ENCODE data around the gene MAL. TPM values are rescaled to one million over a fixed set of nuclear protein-coding genes. Genes with fewer than 3 reads are reported as not detected.
A peak's percentile ranks its signal among the peaks of the same experiment; 100 is the strongest.

Gene MAL
- total and polyA plus RNA-seq, 2 of the 13 experiments (the other 11 are each of a cell fraction or from before 2014, with no cell fraction given) = not detected

DNA sequence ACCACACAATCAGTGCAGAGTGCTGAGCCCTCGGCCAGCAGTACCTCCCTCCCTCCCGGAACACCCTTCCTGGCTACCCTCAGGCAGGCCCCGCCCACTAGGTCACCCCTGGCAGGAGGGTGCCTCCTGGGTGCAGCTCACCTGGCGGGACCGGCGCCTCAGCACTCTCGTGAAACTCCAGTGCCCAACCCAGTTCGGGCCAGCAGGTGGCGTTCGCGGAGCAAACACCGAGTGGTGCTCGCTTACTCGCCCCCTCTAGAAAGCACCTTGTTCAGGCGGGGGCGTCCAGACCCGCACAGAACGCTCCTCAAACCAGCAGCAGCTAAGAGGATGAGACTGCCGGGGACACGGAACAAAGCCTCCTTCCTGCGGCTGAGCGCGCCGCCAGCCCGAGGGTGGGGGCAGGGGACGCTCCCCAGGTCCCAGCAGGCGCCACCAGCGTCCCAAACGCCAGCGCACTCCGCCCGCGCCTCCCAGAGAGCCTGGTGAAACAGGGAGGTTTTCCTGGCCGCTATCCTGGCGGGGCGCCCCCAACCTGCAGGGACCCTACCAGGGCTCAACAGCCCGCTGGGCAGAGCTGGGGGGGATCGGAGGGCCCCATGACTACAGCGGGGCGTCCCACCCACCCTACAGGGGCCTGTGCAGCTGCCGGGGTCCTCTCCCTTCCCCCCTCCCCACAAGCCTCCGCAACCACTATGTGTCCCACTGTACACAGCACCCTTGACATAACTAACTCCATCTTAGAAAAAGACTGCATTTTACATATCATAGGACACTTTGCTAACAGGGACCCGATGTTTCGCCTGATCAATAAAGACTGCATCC is 51.4 kb downstream of the MAL start (continued):
- TF ChIP-seq, protein P1, sequence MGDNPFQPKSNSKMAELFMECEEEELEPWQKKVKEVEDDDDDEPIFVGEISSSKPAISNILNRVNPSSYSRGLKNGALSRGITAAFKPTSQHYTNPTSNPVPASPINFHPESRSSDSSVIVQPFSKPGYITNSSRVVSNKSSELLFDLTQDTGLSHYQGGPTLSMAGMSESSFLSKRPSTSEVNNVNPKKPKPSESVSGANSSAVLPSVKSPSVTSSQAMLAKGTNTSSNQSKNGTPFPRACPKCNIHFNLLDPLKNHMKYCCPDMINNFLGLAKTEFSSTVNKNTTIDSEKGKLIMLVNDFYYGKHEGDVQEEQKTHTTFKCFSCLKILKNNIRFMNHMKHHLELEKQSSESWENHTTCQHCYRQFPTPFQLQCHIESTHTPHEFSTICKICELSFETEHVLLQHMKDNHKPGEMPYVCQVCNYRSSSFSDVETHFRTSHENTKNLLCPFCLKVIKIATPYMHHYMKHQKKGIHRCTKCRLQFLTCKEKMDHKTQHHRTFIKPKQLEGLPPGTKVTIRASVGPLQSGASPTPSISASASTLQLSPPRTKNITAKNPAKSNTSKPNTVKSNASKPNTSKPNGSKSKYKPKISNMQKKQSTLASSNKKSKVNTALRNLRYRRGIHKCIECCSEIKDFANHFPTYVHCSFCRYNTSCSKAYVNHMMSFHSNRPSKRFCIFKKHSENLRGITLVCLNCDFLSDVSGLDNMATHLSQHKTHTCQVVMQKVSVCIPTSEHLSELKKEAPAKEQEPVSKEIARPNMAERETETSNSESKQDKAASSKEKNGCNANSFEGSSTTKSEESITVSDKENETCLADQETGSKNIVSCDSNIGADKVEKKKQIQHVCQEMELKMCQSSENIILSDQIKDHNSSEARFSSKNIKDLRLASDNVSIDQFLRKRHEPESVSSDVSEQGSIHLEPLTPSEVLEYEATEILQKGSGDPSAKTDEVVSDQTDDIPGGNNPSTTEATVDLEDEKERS (CRISPR knock-in tag; IDR thresholded peaks at IDR 0.05) = peak; percentile 64
- TF ChIP-seq GMEB2 (CRISPR knock-in tag; IDR thresholded peaks at IDR 0.05; ENCODE audit: low read depth) (no peak), ZNF17 (CRISPR knock-in tag; IDR thresholded peaks at IDR 0.05) (no peak), SRSF1 (optimal IDR thresholded peaks at IDR 0.05; ENCODE audit: low read depth, low read length) (peak; percentile 88), ZC3H4 (CRISPR knock-in tag; IDR thresholded peaks at IDR 0.05; ENCODE audit: borderline replicate concordance) (no peak), ELF1 (CRISPR knock-in tag; IDR thresholded peaks at IDR 0.05) (no peak), MED1 (CRISPR knock-in tag; IDR thresholded peaks at IDR 0.05) (peak; percentile 32; the same call in 1 of the 2 replicates), THAP7 (CRISPR knock-in tag; IDR thresholded peaks at IDR 0.05) (0 out of 2 replicates have a peak, but pooled peaks have one; percentile 47), TCF7L2 (IDR thresholded peaks at IDR 0.05; ENCODE audit: low read depth, low read length) (no peak), ZNF850 (CRISPR knock-in tag; conservative IDR thresholded peaks at IDR 0.05) (no peak), SSRP1 (CRISPR knock-in tag; IDR thresholded peaks at IDR 0.05) (0 out of 2 replicates have a peak, but pooled peaks have one; percentile 47), ZXDC (CRISPR knock-in tag; IDR thresholded peaks at IDR 0.05) (no peak), KLF11 (CRISPR knock-in tag; IDR thresholded peaks at IDR 0.05) (no peak), IKZF1 (IDR thresholded peaks at IDR 0.05) (no peak), HNF4A (CRISPR knock-in tag; IDR thresholded peaks at IDR 0.05) (no peak)
- TF ChIP-seq, protein P2, sequence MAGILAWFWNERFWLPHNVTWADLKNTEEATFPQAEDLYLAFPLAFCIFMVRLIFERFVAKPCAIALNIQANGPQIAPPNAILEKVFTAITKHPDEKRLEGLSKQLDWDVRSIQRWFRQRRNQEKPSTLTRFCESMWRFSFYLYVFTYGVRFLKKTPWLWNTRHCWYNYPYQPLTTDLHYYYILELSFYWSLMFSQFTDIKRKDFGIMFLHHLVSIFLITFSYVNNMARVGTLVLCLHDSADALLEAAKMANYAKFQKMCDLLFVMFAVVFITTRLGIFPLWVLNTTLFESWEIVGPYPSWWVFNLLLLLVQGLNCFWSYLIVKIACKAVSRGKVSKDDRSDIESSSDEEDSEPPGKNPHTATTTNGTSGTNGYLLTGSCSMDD (CRISPR knock-in tag; IDR thresholded peaks at IDR 0.05) = no peak

Measured in HepG2 (cell line).